ENCODE results near the gene TAF11L4.

GRCh38 chr5:17497446-17497845 lies 24.2 kb upstream of the TAF11L4 start:
- TF ChIP-seq CTCF (conservative IDR thresholded peaks at IDR 0.05; ENCODE audit: low read depth, low read length) (no peak), EZH2phosphoT487 (IDR thresholded peaks at IDR 0.05; ENCODE audit: borderline replicate concordance, low read length) (no peak)

All from PC-3 (cell line).